Transverse colon (tissue), 4 donors: ENCODE data around the gene UBAC2. TPM values are rescaled to one million over a fixed set of nuclear protein-coding genes. Genes with fewer than 3 reads are reported as not detected.

Source experiments
- DNase-seq: peaks from one replicate; pipeline ENCODE4 v3.0.0-alpha.2; 2019
- H3K27ac ChIP-seq, 4 donors: fragments of 200-600 bp; sonication (generic); 2 replicates each; pipeline ENCODE4 v1.5.1; 2016 to 2018; ENCODE audit warnings: inconsistent platforms in 4 of 4
- H3K27me3 ChIP-seq: fragments of 200-600 bp; sonication (generic); 2 replicates; pipeline ENCODE4 v1.5.1; 2017; ENCODE audit warnings: inconsistent platforms
- H3K36me3 ChIP-seq, 4 donors: fragments of 200-600 bp; sonication (generic); 2 replicates each; pipeline ENCODE4 v1.5.1; 2017 to 2019; ENCODE audit warnings: inconsistent platforms in 4 of 4
- H3K4me1 ChIP-seq, 4 donors: fragments of 200-600 bp; sonication (generic); 2 replicates each; pipeline ENCODE4 v1.5.1; 2017 to 2020; ENCODE audit warnings: inconsistent platforms in 4 of 4
- H3K4me3 ChIP-seq, 4 donors: fragments of 200-600 bp; sonication (generic); 1 replicate in 1 of 4; 2 replicates in 3 of 4; pipeline versions ENCODE4 v1.5.1 to v1.6.1; 2017 to 2019; ENCODE audit warnings: inconsistent platforms in 4 of 4
- H3K9me3 ChIP-seq, 2 donors: fragments of 200-600 bp; sonication (generic); 2 replicates each; pipeline ENCODE4 v1.5.1; 2017 to 2019; ENCODE audit warnings: inconsistent platforms in 2 of 2
- CTCF ChIP-seq, 5 experiments: fragments of 200-600 bp in 3 of 5; fragments of 450-650 bp in 2 of 5; sonication (generic) in 3 of 5; IDR thresholded peaks; 1 replicate in 2 of 5; 2 replicates in 3 of 5; pipeline ENCODE4 v1.5.1; 2016 to 2017; ENCODE audit warnings: antibody characterized with exemption in 5 of 5, inconsistent platforms in 3 of 5, mild to moderate bottlenecking in 2 of 5, moderate library complexity in 1 of 5
- EP300 ChIP-seq: sonication (generic); formaldehyde crosslinking; IDR thresholded peaks from one replicate; pipeline ENCODE4 v1.6.1; 2017; ENCODE audit warnings: antibody characterized with exemption, low read depth
- POLR2A ChIP-seq: fragments of 450-650 bp; IDR thresholded peaks from one replicate; pipeline ENCODE4 v1.6.1; 2016; ENCODE audit warnings: antibody characterized with exemption, mild to moderate bottlenecking, moderate library complexity
- POLR2AphosphoS5 ChIP-seq, 3 donors: sonication (generic); formaldehyde crosslinking; IDR thresholded peaks; one replicate each; pipeline ENCODE4 v1.6.1; 2016; ENCODE audit warnings: antibody characterized with exemption in 3 of 3
- WGBS, 2 donors: methylation state at CpG; one replicate each; pipeline ENCODE4 v1.1.5; 2018; ENCODE audit warnings: low coverage in 1 of 2; 5-methylcytosine and 5-hydroxymethylcytosine counted together
- in situ Hi-C, 4 donors: fragments of 200-750 bp; cut with MboI; loops; one replicate each; pipeline versions ENCODE4 v1.15.0 to v1.15.1; 2017; ENCODE audit warnings: low sequenced_read_pairs in 3 of 4, low pct_ligation_motif_present in 1 of 4, low pct_unique_long_range_greater_than_20kb in 1 of 4
- intact Hi-C: fragments of 100-400 bp; cut with DNase I; formaldehyde crosslinking; loops from one replicate; pipeline ENCODE4 v1.15.1; 2023; ENCODE audit warnings: low total_unique reads
- total RNA-seq, 4 donors: library from RNA; depleted of rRNA; stranded (reverse); fragments of >200 nt; gene quantifications; one replicate each; pipeline ENCODE4 v1.1.0, GENCODE V29; 2016

The UBAC2 gene
- total RNA-seq, 4 donors from 2014 or later = 34.4 to 77.3 (median 66.5) TPM

GRCh38 chr13:99308471-99309087 is 107.9 kb downstream of the UBAC2 start:
- no peak overlapping the region for H3K4me3 ChIP-seq
- no peak for DNase-seq
- H3K27me3 ChIP-seq = no peaks in the 10 kb centered on the region
- intact Hi-C loops = no loop called here
- no peaks in the 10 kb centered on the region for H3K36me3 ChIP-seq
- WGBS, 2 donors = 73 to 84% methylated on average over 2 to 3 of the region's 3 CpGs
- H3K4me1 ChIP-seq = peaks cover 7 to 30% (median 17%) of the 10 kb centered on the region in 4 donors
- in situ Hi-C loops = no loop called here
- H3K9me3 ChIP-seq = no peaks in the 10 kb centered on the region
- TF ChIP-seq POLR2A = no peak
- no peak for TF ChIP-seq POLR2AphosphoS5 (IDR thresholded peaks at IDR 0.05)
- peak overlapping the region; percentile 36 to 76 (median 66) for H3K27ac ChIP-seq

- H3K9me3 ChIP-seq = no peaks in the 10 kb centered on the region
- peaks cover 7 to 35% (median 18%) of the 10 kb centered on the region in 4 donors for H3K4me1 ChIP-seq
- TF ChIP-seq EP300 (no peak), POLR2AphosphoS5 (IDR thresholded peaks at IDR 0.05) (peak in 1 of 3 donors; percentile 29)
- H3K27ac ChIP-seq = peak overlapping the region; percentile 17 to 53 (median 38)
- in situ Hi-C loops (no loop called here), intact Hi-C loops (no loop called here)
- WGBS, 2 donors = 63 to 64% methylated on average over 4 of the region's 4 CpGs
- no peaks in the 10 kb centered on the region for H3K36me3 ChIP-seq
- DNase-seq = no peak
- H3K4me3 ChIP-seq = no peak overlapping the region
- no peaks in the 10 kb centered on the region for H3K27me3 ChIP-seq
These were observed 109.9 kb downstream of the UBAC2 start for GRCh38 chr13:99310382-99311031.

GRCh38 chr13:99311137-99311536 is 110.5 kb downstream of the UBAC2 start:
- peak overlapping the region; percentile 39 to 64 (median 54) for H3K27ac ChIP-seq

GRCh38 chr13:99311748-99312492 is 111.3 kb downstream of the UBAC2 start:
- WGBS, 2 donors = 83 to 95% methylated on average over 6 to 10 of the region's 10 CpGs
- intact Hi-C loops = no loop called here
- TF ChIP-seq CTCF (IDR thresholded peaks at IDR 0.05) = no peak
- no peak for TF ChIP-seq POLR2AphosphoS5 (IDR thresholded peaks at IDR 0.05)
- TF ChIP-seq EP300 = no peak
- TF ChIP-seq POLR2A = no peak
- H3K27ac ChIP-seq = peak overlapping the region; percentile 39 to 64 (median 54)
- no peaks in the 10 kb centered on the region for H3K9me3 ChIP-seq
- H3K36me3 ChIP-seq = no peaks in the 10 kb centered on the region
- peaks cover 7 to 35% (median 18%) of the 10 kb centered on the region in 4 donors for H3K4me1 ChIP-seq
- no peaks in the 10 kb centered on the region for H3K27me3 ChIP-seq
- DNase-seq = no peak
- no peak overlapping the region for H3K4me3 ChIP-seq
- in situ Hi-C loops = no loop called here

More at GRCh38 chr13:99311137-99311536, 110.5 kb downstream of the UBAC2 start:
- no peaks in the 10 kb centered on the region for H3K9me3 ChIP-seq
- TF ChIP-seq POLR2A (no peak), EP300 (no peak), CTCF (IDR thresholded peaks at IDR 0.05) (no peak), POLR2AphosphoS5 (IDR thresholded peaks at IDR 0.05) (no peak)
- no peaks in the 10 kb centered on the region for H3K36me3 ChIP-seq
- DNase-seq = no peak
- H3K4me3 ChIP-seq = no peak overlapping the region
- 84 to 85% methylated on average over 4 of the region's 4 CpGs for WGBS, 2 donors
- peaks cover 7 to 35% (median 18%) of the 10 kb centered on the region in 4 donors for H3K4me1 ChIP-seq
- in situ Hi-C loops = no loop called here
- no peaks in the 10 kb centered on the region for H3K27me3 ChIP-seq
- intact Hi-C loops = no loop called here

- Histone ChIP-seq H3K27ac (peak overlapping the region; percentile 39 to 64 (median 54)), H3K4me1 (peaks cover 7 to 35% (median 18%) of the 10 kb centered on the region in 4 donors), H3K27me3 (no peaks in the 10 kb centered on the region), H3K9me3 (no peaks in the 10 kb centered on the region), H3K4me3 (no peak overlapping the region), H3K36me3 (no peaks in the 10 kb centered on the region)
- intact Hi-C loops (no loop called here), in situ Hi-C loops (no loop called here)
- TF ChIP-seq CTCF (IDR thresholded peaks at IDR 0.05) = no peak
- peak; percentile 40 to 56 (median 44) for TF ChIP-seq POLR2AphosphoS5 (IDR thresholded peaks at IDR 0.05)
- TF ChIP-seq POLR2A = peak; percentile 49
- peak; percentile 33 for TF ChIP-seq EP300
- DNase-seq = peak; percentile 45
- whole genome bisulfite sequencing, 2 donors = 78 to 88% methylated on average over 6 to 7 of the region's 7 CpGs
These were observed 111.8 kb downstream of the UBAC2 start for GRCh38 chr13:99312493-99312883.
